Activated CD8-positive, alpha-beta memory T cell treated with anti-CD3 and anti-CD28 coated beads, Interleukin-2, amount 10 ng/mL, durations not matched to agents 7 days and 5 days (primary cell): ENCODE measurements around the gene POU3F1. TPM values are rescaled to one million over a fixed set of nuclear protein-coding genes. Genes with fewer than 3 reads are reported as not detected.

Source experiments
- ATAC-seq: fragments of 150-1000 bp; cut with Tn5 transposase; one replicate; pipeline ENCODE4 v1.10.0; 2021; ENCODE audit warnings: moderate library complexity
- CTCF ChIA-PET: fragments of 350-600 bp; sonication (Branson Sonifier 250); formaldehyde crosslinking; loops from one replicate; lab custom pipeline; 2021; ENCODE audit warnings: antibody characterized with exemption; lab: Charles Lee
- DNase-seq: peaks from one replicate; pipeline ENCODE4 v3.0.0-alpha.2; 2020
- H3K27ac Mint-ChIP-seq: one replicate; pipeline ENCODE4 v1.8.0; 2021; ENCODE audit warnings: mild to moderate bottlenecking, mixed read lengths
- H3K27me3 Mint-ChIP-seq: one replicate; pipeline ENCODE4 v1.8.0; 2021; ENCODE audit warnings: mixed read lengths
- H3K36me3 Mint-ChIP-seq: one replicate; pipeline ENCODE4 v1.8.0; 2021; ENCODE audit warnings: mild to moderate bottlenecking, mixed read lengths
- H3K4me1 Mint-ChIP-seq: one replicate; pipeline ENCODE4 v1.8.0; 2021; ENCODE audit warnings: mixed read lengths
- H3K4me3 Mint-ChIP-seq: one replicate; pipeline ENCODE4 v1.8.0; 2021; ENCODE audit warnings: mild to moderate bottlenecking, moderate library complexity, mixed read lengths
- H3K9me3 Mint-ChIP-seq: one replicate; pipeline ENCODE4 v1.8.0; 2022; ENCODE audit warnings: low read depth, mixed read lengths
- total RNA-seq, 2 experiments: library from RNA; stranded (reverse); gene quantifications; one replicate each; pipeline ENCODE4 v1.2.3, GENCODE V29; 2021

Gene POU3F1
- total RNA-seq, 2 experiments from 2014 or later: 0.09 TPM; not detected in 1

DNA sequence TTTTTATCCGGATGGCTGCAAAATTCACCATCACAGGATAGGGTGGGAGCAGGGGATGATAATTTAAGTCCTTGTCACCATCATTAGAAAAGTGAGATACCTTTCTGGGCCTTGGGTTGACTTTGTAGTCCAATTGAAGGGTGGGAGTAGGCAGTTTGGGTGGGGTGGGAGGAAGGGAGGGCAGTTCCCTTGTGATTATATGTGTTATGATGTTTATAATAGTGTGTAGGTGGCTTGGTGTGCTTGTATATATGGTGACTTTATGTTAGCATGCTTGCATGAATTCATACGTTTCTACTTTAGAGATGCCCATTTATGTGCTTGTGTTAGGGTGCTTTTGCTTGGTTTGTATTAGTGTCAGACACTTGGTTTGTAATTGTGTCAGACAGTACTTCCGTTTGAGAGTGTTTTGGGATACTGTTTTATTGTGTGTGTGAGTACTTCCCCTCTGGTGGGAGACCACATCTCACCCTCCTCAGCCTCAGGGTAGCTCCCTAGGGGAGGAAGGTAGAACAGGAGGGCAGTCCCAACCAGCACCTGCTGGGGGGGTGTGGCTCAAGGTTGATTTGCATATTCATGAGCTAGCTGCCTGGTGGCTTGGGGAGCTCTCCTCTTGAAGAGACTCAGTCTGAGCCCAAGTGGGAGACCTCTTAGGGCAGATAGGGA lies 6.3 kb upstream of the POU3F1 start:
- no peak for DNase-seq
- Mint-ChIP-seq H3K27ac (no peak overlapping the region), H3K9me3 (no peaks in the 10 kb centered on the region), H3K27me3 (peaks cover 11% of the 10 kb centered on the region), H3K4me3 (no peak overlapping the region), H3K4me1 (peaks cover 6% of the 10 kb centered on the region), H3K36me3 (no peaks in the 10 kb centered on the region)
- no peak for ATAC-seq
- CTCF ChIA-PET: interaction anchor here (2.3 kb wide), 1 partner anchor 26 kb away, joined by 7 read pairs; no protein-coding TSS in a partner anchor

DNA sequence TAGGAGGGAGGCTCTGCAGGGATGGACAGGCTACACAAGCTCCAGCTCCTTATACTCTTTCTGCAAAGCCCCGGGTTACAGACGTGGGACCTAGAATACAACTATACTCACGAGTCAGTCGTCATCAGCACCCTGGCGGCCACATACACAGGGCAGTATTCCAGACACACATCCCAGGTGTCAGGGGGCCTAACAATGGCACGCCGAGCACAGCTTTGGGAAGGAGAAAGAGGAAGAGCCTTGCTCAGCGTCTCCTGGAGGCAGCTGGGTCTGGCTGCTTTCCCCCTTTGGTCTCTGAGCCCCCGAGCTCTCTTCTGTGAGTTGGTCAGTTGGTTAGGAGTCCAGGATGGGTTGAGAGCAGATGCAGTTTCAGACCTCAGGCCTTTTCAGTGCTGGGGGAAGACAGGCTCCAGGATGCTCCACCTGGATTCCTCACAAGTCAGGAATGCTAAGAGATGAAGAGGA lies 4.5 kb upstream of the POU3F1 start:
- ATAC-seq (no peak), DNase-seq (no peak)
- H3K27ac Mint-ChIP-seq: no peak overlapping the region
- peaks cover 8% of the 10 kb centered on the region for H3K4me1 Mint-ChIP-seq
- CTCF ChIA-PET: no interaction called here
- no peaks in the 10 kb centered on the region for H3K36me3 Mint-ChIP-seq
- H3K27me3 Mint-ChIP-seq: peaks cover 18% of the 10 kb centered on the region
- no peaks in the 10 kb centered on the region for H3K9me3 Mint-ChIP-seq
- no peak overlapping the region for H3K4me3 Mint-ChIP-seq

DNA sequence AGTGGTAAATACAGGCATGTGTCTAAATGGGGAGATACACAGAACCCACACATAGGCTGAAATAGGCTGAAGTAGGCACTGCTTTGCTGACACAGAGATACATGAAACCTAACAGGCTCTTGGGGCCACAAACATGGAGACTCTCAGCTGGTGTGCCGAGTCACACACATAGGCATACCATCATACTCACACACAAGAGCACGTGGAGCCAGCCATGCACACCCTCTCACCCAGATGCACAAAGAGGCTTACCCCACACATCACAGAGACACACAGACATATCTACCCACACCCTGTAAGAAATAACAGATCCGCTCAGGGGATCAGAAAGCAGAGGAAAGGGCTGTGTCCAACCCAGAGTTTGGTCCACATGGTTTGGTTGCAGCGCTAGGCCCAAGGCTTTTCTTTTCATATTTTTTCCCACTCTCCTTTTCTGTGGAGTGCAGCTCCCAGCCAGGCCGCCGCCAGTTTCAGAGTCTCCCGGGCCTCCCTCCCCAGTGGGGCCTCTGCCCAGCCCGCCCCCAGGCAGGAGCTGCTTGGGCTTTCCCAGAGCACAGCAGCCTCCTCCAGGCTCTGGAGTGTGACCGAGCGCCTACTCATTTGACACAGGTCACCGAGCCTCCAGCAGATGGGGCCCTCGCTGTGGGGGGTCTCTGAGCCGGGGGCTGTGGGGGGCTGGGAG lies 3.9 kb upstream of the POU3F1 start:
- Mint-ChIP-seq H3K9me3 (no peaks in the 10 kb centered on the region), H3K36me3 (no peaks in the 10 kb centered on the region), H3K4me1 (peaks cover 9% of the 10 kb centered on the region), H3K27ac (no peak overlapping the region), H3K27me3 (peaks cover 21% of the 10 kb centered on the region), H3K4me3 (no peak overlapping the region)
- DNase-seq (no peak), ATAC-seq (no peak)
- CTCF ChIA-PET: no interaction called here

DNA sequence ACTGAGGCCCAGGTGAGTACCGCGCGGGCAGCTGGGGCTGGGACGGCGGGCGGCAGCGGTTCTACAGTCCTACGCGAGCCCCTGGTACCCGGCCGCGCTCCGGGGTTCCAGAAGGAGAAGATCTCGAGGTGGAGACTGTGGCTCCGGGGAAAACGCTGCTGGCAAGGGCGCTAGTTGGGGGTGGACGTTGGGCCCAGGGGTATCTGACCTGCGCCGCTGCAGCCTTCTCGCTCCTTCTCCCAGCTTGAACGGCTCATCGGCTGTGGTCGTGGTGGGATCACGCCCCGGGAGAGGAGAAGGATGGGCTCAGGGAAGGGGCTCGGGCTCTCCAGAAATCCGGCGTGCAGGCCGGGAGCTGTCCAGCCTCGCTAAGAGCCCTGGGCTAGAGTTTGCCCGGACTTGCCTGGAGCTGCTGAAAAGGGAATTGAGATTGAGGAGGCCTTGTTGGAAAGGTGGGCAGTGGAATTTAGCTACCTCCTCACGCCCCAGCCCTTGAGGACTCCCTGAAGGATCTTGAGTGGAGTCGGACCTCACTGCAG lies 1.1 kb upstream of the POU3F1 start:
- DNase-seq (no peak), ATAC-seq (no peak)
- Mint-ChIP-seq H3K9me3 (no peaks in the 10 kb centered on the region), H3K27me3 (peaks cover 45% of the 10 kb centered on the region), H3K36me3 (no peaks in the 10 kb centered on the region), H3K27ac (no peak overlapping the region), H3K4me1 (peaks cover 9% of the 10 kb centered on the region), H3K4me3 (peak overlapping the region; percentile 57)
- CTCF ChIA-PET: no interaction called here

DNA sequence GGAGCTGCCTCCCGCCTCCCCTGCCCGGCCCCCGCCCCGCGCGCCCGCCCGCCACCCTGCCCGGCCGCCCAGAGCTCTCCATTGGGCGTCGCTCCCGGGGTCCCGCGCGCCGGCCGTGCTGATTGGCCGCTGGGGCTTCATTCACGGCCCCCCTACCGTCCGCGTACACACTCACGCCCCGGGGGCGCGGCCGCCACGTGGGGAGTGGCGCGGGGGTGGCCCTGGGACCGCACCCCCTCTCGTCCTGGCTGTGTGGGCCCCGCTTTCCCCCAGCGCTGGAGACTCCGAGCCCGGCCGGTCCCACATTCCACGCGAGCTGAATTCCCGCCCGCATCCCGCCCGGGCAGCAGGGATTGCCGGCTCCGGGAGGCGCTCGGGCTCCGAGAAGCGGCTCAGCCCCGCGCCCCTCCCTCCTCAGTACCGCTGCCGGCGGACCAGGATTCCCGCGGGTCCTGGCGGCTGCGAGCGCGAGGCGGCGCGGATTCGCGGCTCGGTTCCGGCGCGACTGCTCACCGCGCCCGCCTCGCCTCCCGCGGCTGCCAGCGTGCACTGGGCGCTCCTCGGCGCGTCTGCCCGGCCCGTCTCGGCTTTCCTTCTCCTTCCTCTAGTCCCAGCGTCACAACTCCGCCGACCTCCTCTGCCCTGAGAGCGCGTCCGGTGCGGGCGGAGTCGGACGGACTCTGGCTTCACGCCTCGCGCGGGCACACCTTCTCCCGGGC lies 450 bp upstream of the POU3F1 start:
- CTCF ChIA-PET: interaction anchor here (0.6 to 1.1 kb wide), 3 partner anchors 13 to 20 kb away, joined by 3 to 4 read pairs (median 3); no protein-coding TSS in a partner anchor
- ATAC-seq (peak; percentile 88), DNase-seq (peak; percentile 76)
- Mint-ChIP-seq H3K9me3 (no peaks in the 10 kb centered on the region), H3K27me3 (peaks cover 51% of the 10 kb centered on the region), H3K4me3 (peak overlapping the region; percentile 57), H3K36me3 (no peaks in the 10 kb centered on the region), H3K4me1 (peaks cover 9% of the 10 kb centered on the region), H3K27ac (no peak overlapping the region)

DNA sequence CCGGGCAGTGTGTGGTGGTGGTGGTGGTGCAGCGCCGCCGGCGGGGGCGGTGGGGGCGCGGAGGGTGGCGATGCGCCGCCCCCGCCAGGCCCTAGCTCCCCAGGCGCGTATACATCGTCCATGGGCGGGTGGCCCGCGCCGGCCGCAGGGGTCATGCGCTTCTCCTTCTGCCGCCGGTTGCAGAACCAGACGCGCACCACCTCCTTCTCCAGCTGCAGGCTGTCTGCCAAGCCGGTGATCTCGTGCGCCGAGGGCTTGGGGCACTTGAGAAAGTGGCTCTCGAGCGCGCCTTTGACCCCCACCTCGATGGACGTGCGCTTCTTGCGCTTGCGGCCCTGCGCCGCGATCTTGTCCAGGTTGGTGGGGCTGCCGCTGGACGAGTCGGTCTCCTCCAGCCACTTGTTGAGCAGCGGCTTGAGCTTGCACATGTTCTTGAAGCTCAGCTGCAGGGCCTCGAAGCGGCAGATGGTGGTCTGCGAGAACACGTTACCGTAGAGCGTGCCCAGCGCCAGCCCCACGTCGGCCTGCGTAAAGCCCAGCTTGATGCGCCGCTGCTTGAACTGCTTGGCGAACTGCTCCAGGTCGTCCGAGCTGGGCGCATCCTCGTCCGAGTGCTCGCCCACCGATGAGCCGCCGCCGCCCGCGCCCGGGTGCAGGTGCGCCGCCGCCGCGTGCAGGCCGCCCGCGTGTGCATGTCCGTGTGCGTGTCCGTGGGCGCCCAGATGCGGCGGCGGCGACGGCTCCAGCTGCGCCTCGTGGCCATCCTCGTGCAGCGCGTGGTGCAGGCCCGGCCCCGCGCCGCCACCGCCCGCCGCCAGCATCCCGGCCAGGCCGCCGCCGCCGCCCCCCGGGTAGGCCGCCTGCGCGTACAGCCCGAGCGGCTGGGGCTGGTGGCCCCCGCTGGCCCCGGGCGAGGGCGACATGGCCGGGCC lies 926 bp downstream of the POU3F1 start:
- Mint-ChIP-seq H3K4me3 (no peak overlapping the region), H3K9me3 (no peaks in the 10 kb centered on the region), H3K36me3 (no peaks in the 10 kb centered on the region), H3K4me1 (peaks cover 9% of the 10 kb centered on the region), H3K27ac (no peak overlapping the region), H3K27me3 (peaks cover 60% of the 10 kb centered on the region)
- CTCF ChIA-PET: interaction anchor here (1.1 kb wide), 1 partner anchor 19 kb away, joined by 4 read pairs; no protein-coding TSS in a partner anchor
- DNase-seq (no peak), ATAC-seq (no peak)

DNA sequence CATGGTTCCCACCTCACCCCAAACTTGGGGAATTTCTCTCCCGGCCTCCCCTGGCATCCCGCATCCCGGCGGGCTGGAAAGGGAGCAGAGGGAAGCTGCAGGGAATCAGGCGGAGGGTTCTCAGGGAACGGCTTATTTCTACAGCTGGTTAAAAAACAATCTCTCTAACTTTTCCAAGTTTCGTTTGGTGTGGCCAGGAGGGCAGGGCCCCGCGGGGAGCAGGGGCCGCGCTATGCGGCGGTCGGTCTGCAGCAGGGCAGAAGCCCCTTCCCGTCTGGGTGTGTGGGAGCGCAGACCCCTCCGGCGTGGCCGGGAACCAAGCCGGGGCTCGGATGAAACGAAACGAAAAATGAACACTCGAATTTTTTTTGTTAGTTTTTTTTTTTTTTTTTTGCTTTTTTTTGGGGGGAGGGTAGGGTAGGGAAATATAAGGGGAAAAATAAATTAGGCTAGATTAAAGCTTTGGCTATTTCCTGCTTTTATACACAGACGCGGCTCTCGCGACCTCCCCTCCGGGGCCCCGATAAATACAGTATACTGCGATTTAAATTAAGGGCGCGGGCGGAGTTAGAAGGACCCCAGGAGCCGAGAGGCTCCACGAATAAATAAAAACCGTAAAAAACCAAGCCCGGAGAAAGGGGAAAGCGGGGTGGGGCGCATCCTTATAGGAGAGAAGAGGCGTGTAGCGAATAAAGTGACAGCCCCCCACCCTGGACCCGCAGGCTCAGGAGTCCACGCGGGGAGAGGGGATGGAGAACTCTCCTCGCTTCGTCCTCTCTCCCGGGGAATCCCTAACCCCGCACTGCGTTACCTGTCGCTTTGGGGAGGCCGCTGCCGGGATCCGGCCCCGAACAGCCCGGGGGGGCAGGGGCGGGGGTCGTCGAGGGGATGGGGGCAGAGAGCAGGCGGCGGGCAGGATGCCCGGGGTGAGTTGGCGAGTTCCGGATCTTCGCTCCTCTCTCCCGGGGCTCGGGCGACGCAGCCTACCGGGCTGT lies 2.1 kb downstream of the POU3F1 start:
- Mint-ChIP-seq H3K9me3 (no peaks in the 10 kb centered on the region), H3K4me3 (no peak overlapping the region), H3K4me1 (peaks cover 9% of the 10 kb centered on the region), H3K27ac (peak overlapping the region; percentile 49), H3K27me3 (peaks cover 68% of the 10 kb centered on the region), H3K36me3 (no peaks in the 10 kb centered on the region)
- no peak for ATAC-seq
- CTCF ChIA-PET: interaction anchor here (1.1 kb wide), 1 partner anchor 15 kb away, joined by 3 read pairs; no protein-coding TSS in a partner anchor
- no peak for DNase-seq

DNA sequence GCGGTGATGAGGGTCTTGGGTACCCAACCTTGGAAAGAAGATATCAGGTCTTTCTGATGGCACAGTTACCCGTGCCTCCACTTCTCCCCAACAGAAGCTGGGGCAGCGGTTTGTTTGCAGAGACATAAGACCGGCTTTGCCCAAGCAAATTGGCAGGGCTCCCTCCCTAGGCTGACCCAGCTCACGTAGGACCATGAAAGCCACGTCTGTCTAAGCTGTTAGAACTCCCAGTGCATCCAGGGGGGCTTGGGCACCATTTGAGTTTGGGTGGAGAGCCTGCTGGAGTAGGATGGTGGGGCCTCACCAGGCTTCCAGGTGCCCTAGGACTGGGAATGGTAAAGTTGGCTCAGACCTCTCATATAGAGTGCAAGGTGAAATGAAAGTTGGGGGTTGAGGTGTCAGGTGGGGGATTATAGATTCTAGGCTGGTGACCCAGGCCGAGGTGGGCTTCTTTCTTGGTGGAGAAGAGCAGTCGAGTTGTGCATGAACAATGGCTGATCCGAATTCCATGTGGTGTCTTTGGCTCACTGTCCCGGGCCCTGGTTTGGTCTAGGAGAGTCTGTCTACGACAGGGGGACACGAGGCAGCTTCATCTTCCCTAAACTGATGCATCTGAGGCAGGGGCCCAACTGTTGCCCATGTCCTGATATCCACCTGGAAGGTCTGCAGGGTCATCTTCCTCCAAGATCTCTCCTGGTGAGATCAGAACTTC lies 3.4 kb downstream of the POU3F1 start:
- Mint-ChIP-seq H3K27ac (no peak overlapping the region), H3K9me3 (no peaks in the 10 kb centered on the region), H3K4me3 (no peak overlapping the region), H3K27me3 (peaks cover 65% of the 10 kb centered on the region), H3K36me3 (no peaks in the 10 kb centered on the region), H3K4me1 (peaks cover 9% of the 10 kb centered on the region)
- CTCF ChIA-PET: interaction anchor here (1.2 kb wide), 1 partner anchor 10 kb away, joined by 3 read pairs; no protein-coding TSS in a partner anchor
- ATAC-seq: no peak
- DNase-seq: no peak

DNA sequence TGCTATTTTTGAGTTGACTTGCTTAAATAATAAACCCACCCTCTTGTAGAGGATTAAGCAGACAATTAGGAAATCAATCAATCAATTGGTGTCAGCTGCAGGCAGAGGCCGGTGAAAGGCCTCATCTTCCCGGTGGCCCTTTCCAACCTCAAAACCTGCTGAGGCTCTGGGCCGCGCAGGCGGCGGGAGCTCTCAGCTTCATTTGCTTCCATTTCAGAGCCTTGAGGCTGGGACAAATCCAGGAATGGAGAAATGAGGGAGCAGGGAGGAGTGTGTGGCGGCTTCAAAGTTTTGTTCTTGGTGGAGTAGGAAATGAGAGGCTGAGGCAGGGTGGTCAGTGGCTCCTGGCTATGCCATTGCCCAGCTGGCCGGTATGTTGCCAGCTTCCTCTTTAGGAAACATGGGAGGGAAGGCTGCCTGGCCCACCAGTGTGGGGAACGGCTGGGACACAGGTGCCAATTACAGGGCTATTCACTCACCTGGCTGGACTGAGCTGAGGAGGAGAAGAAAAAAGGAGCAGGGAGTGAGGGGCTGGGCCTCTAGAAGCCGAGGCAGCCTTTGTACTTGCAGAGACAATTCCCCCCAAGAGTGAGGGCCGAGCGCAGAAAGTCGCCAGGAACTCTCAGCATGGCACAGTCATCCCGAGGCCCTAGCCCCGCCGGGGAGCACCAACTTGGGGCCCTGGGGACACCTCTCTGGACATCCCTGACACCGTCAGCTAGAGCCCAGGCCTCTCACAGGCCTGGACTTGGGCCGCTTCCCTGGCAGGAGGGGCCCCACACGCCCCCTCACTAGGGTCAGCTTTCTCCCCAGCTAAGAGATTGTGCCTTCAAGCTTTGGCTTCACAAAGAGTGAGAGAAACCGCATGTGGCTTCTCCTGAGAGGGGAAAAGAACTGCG lies 4.4 kb downstream of the POU3F1 start:
- no peak for DNase-seq
- Mint-ChIP-seq H3K9me3 (no peaks in the 10 kb centered on the region), H3K4me3 (no peak overlapping the region), H3K4me1 (peaks cover 7% of the 10 kb centered on the region), H3K27ac (no peak overlapping the region), H3K36me3 (no peaks in the 10 kb centered on the region), H3K27me3 (peaks cover 55% of the 10 kb centered on the region)
- no peak for ATAC-seq
- CTCF ChIA-PET: interaction anchor here (1.2 to 1.8 kb wide), 3 partner anchors 9 to 14 kb away, joined by 3 to 5 read pairs (median 3); no protein-coding TSS in a partner anchor

DNA sequence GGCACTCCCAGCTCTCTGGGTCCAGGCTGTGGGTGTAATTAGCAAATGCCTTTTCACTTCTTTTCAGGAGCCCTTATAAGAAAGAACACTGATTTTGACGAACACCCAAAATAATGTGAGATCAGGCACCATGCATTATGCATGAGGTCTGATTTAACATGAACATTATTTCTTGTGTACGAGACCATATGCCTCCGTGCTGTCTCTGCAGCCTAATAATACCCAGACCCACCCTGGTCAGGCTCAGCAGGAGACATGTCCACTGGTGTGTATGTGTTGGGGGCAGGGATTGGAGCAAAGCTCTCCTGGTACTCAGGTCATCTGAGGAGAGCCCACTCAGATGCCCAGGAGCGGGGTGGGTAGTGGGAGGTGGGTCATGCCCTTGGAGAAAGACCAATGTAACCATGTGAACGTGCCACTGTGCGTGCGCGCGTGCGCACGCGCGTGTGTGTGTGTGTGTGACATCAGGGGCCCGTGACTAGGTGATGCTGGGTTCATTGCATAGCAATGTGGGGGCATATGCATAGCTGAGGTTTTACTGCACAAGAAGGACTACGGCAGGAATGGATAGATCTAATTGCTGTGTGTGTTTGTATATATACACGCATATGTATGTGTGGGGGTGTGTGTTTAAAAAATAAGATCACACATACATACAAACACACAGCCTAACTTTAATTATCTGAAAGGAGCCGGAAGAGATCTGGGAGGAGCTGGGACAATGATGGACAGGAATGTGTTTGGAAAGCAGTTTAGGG lies 7.1 kb downstream of the POU3F1 start:
- H3K4me1 Mint-ChIP-seq: peaks cover 2% of the 10 kb centered on the region
- CTCF ChIA-PET: interaction anchor here (0.9 kb wide), 1 partner anchor 33 kb away, joined by 3 read pairs; no protein-coding TSS in a partner anchor
- no peak overlapping the region for H3K4me3 Mint-ChIP-seq
- ATAC-seq (no peak), DNase-seq (no peak)
- H3K36me3 Mint-ChIP-seq: no peaks in the 10 kb centered on the region
- H3K27ac Mint-ChIP-seq: no peak overlapping the region
- H3K9me3 Mint-ChIP-seq: no peaks in the 10 kb centered on the region
- peaks cover 44% of the 10 kb centered on the region for H3K27me3 Mint-ChIP-seq
